Right lobe of liver (tissue), 4 donors: ENCODE measurements around the gene CCDC152.

Experiments
- CTCF ChIP-seq, 4 donors: fragments of 200-600 bp in 3 of 4; fragments of 450-650 bp in 1 of 4; IDR thresholded peaks; one replicate each; pipeline versions ENCODE4 v1.5.1 to v1.8.0; 2016 to 2022; ENCODE audit warnings: antibody characterized with exemption in 4 of 4, mild to moderate bottlenecking in 2 of 4
- POLR2A ChIP-seq: fragments of 450-650 bp; IDR thresholded peaks from one replicate; pipeline ENCODE4 v1.6.1; 2017; ENCODE audit warnings: antibody characterized with exemption, mild to moderate bottlenecking
- donor health status: DM: no; HTN: no; CAD: no.
- donor health status: DM: no; HTN: no; CAD: no.
- donor health status: DM: no; HTN: yes; CAD: no.

GRCh38 chr5:42826757-42827515, 70.3 kb downstream of the CCDC152 start:
- TF ChIP-seq CTCF (IDR thresholded peaks at IDR 0.05) (no peak), POLR2A (no peak)
